HL-60/S4 treated with retinoic acid at 250 ng/mL for 4 days and 3 days (cell line): ENCODE measurements around the gene GPC5.
"Not testable (repeated sequence)": the region's sequence is repeated elsewhere in the genome, so short reads cannot be mapped to it uniquely, and the experiment has no call there.

ENCODE experiments used
- in situ Hi-C: fragments of 300-500 bp; cut with MboI; formaldehyde crosslinking; loops from 2 replicates; pipeline ENCODE4 v1.7.0; 2022; ENCODE audit warnings: low sequenced_read_pairs

GPC5 gene

DNA sequence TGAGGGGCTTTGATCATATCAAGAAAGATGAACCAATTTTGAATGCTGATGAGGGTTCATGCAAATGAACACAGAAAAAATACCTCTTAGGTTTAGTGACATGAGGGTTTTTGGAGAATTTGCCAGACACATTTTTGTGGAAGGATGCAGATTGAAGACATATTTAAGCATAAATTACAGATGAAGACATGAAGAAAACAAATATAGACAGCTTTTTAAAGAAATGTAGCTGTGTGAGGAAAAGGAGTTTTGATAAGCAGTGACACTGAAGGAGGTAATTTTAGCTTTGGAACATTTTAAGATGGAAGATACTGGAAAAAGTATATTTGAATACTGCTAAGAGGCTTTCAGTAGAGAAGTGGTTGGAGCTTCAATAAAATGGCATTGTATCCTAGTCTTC lies 1017.4 kb downstream of the GPC5 start:
- in situ Hi-C loops, result no loop called here

DNA sequence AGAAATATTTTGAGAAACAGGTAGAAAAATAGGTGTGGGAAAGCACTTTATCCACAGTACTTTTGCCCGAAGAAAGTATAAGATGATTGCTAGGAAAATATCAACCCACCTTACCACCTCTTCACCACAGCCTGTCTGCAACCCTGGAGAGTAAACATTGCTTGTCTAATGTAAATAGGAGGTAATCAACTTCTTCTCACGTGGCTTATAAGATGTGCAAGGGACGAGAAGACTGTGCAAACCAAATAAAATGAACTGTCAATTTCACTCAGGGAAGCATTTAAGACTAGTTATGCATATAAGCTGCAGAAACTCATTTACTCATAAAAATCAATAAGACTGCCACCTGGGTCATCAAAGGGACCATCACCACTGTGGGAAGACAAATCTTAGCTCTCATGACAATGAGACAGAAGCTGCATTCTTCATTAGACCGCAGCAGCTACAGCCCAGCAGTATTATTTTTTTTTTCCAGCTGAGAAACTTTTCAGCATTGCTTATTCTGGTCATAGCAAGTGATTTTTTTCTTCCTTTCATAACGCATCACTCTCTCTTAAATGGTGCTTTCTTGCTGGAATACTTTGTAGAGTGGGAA lies 1020.5 kb downstream of the GPC5 start:
- in situ Hi-C loops, result no loop called here

DNA sequence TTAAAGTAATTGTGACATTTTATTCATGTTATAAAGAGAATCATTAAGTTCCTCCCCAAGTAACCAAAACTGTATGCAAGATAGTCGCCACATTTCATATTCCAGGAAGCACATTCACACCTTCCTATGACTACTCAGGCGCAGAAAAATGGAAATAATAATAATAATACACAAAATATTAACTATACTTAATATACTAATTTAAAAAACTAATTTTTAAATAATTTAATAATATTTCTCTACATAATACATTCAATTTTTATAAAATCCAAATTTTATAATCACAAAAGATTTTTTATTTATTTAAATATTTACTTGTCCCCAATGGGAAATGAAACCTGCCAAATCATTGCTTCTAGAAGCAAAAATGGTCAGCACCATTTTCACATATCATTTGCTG lies 1030.8 kb downstream of the GPC5 start:
- in situ Hi-C loops, result no loop called here

DNA sequence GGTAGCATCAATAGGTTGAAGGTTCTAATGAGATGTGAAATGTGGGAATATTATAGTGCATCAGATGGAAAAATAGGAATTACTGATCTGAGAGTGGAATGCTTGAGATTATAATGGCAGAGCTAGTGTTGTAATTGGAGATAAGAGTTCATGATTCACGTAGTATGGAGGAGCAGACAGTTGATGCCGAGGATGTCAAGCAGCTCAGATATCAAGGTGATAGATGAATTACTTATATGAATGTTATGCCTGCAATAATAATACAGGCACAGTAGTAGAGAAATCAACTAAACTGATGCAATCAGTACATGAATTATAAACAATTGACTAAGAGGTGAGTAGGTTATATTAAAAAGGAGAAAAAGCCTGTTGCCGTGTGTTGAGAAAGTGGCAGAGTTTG lies 1035.0 kb downstream of the GPC5 start:
- in situ Hi-C loops, result no loop called here

DNA sequence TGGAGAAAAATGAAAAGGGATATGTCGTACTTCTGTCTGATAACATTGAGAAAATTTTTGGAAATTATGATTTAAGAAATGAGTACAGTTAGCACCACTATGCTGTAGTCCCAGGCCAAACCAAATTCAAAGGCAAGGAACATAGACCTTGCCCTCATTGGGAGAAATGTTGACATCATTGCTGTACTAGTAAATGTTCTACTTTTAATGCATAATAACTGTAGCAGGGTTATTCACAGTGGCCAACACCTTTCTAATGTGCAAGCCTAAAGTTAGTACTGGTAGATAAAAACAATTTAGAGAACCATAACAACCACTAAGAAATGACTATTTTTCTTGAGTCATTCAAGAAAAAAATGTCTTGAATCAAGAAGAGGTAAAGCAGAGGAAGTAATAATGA lies 1035.5 kb downstream of the GPC5 start:
- in situ Hi-C loops, result no loop called here

DNA sequence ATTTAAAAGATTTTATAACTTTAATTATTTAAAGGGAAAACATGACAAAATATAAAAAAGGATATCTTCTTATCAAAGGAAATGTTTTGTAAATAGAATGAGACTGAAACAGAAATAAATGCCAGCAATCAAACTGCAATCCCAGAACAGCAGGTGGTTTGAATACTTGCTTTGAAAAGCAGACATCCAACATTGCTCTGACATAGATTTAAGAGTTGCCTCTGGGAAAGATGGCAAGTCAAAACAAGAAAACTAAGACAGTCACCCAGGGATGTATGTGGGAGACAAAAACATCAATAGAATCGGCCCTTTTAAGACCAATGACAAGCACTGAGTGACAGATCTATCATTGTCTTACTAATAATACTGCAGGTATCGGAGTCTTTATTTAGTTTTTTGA lies 1038.5 kb downstream of the GPC5 start:
- in situ Hi-C loops, result no loop called here

DNA sequence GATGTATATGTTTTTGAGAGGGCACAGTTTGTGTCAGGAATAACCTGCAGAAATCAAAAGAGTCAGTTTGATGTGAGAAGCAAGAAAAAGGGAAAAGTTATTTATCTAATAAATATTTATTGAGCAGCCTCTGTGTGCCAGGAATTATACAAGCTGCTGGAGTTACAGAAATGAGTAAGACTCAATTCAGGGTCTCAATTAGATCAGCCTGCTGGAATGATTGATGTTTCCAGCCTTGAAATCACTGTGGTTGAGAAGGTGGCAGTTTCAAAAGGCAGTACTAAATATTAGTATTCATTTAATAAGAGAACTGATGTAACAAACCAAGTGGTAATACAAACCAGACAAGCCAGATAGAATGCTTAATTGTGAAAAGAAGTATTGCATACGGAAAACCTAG lies 1045.8 kb downstream of the GPC5 start:
- in situ Hi-C loops, result no loop called here

DNA sequence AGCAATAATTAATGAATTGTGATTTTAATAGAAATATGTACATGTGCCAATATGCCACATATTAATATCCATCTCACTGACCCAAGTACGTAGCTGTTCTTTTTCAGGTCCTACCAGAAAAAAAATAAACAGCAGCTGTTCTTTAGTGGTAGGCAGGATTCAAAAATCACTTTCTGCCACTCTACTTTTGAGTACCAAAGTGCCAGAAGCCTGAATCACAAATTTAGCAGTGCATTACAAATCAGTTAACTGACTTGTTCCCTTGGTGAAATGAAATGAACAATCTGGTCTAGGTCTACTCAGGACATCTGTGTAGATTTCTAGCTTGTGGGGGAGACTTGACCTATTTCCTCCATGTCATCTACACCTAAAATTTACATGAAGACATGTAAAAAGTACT lies 1052.6 kb downstream of the GPC5 start:
- in situ Hi-C loops, result no loop called here

DNA sequence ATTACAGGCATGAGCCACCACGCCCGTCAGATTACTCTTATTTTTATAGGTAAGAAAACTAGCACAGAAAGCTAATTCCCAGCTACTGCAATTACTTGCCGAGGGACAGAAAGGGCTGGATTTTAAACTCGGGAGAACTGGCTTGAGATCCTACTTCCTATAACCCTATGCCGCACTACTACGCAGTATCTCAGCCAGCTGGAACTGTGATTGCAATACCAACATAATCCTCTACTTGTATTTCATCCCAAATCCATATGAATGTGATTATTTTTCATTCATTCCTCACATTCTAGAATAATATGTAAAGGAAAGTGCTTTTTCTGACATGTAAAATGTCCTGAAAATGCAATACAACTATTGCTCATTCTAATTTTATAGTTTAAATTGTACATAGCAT lies 1054.4 kb downstream of the GPC5 start:
- in situ Hi-C loops, result no loop called here

DNA sequence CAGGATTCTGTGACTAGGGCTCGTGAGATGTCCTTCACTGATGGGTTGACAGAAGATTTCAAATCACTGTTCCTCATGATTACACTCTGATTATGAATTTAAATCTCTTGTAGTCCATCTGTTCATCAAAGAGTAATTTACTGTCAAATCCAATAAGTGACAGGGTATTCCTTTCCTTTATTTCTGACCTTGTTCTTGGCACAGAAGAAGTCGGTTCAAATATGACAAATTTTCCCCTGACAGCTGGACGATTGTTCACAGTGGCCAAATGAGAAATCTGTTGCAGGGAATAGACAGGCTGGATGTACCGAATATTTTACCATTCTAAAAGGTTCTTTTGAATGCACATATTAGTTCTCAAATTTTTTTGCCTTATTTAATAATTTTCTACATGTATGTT lies 1060.9 kb downstream of the GPC5 start:
- in situ Hi-C loops, result no loop called here

DNA sequence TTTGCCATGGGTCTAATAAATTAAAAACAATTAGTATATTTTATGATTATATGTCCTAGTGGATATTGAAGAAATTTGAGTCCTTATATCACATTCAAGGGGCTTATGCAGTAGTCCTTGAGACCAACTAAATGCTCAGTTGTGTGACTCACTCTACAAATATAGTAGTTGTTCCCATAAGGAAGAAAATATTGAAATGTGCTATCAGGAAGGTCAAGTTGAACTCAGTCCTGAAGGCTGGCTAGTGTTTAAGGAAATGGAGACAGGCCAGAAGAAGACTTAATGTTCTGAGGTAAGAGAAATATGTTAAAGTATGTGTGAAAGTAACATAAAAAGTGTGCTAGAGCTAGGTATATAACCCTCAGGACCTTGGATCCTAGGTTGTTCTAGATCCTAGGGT lies 1062.1 kb downstream of the GPC5 start:
- in situ Hi-C loops, result no loop called here

DNA sequence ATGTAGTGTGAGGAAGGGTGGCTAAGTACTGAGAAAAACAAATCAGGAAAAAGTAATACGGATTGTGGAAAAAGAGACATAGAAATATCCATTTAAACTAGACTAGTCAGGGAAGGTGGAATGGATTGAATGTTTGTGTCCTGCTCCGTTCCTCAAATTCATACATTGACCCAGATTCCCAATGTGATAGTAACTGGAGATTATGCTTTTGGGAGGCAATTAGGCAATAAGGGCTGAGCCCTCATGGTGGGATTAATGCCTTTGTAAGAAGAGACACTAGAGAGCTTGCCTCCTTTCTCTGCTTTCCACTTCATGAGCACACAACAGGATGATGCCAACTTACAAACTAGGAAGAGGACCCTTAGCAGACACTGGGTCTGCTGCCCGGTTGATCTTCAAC lies 1063.0 kb downstream of the GPC5 start:
- in situ Hi-C loops, result no loop called here

DNA sequence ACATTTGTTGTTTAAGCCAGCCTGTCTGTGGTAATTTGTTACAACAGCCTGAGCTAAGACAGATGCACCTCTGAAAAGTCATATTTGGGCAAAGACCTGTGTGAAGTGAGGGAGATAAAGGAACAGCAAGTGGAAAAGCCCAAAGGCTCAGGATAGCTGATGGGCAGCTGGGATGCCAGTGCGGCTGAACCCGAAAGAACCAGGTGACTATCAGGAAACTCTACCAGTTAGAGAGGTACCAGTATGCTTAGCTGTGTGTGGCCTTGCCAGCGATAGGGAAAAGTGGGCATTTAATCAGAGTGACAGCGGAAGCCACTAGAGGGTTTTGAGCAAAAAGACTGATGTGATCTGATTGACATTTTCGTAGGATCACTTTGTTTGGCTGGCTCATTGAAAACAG lies 1063.4 kb downstream of the GPC5 start:
- in situ Hi-C loops, result no loop called here

DNA sequence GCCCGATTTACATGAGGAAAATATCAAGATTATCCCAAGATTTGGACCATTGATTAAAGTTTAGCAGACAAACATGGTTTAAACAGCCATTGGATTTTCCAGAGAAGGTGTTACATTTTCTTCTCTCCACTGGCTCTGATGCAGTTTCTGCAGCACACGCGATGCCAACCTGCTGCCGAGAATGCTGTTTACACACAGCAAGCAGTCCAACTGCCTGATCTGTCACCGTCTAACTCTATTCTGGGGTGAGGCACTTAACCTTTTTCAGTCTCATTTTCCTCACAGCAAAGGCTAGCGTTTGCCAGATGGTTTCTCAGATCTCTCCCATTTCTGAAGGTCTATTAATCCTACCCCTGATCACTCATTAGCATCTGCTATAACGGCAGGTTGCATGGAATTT lies 1064.7 kb downstream of the GPC5 start:
- in situ Hi-C loops, result no loop called here

DNA sequence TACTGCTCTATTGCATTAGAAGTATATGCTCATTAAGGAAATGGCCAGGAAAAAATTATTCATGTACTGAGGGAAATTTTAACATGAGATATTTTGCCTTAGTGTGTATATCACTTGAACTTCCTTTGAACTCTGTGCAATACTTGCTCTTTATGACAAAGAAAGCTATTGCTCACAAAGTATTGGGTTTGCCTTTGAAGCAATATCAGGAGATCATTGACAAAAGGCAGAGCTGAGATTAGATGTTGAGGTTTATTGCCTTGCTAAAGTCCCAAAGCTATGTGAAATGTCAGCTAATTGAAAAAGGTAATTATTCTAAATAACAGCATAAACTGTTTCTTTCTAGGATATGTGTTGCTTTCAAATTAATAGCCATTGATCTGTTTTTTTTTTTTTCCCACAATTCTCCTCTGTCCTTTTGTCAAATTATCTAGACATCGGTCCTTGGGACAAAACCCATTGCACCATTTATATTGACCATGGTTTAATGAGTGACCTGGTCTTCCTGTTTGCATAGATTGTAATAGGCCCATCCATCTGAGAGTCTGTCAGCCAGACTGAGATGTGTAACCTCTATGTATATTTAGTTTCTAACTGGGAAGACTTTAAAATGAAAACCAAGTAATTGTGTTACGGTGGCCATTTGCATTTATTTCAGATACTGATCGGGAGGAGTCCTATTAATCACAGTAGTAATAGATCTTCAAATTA lies 1075.5 kb downstream of the GPC5 start:
- in situ Hi-C loops, result no loop called here

DNA sequence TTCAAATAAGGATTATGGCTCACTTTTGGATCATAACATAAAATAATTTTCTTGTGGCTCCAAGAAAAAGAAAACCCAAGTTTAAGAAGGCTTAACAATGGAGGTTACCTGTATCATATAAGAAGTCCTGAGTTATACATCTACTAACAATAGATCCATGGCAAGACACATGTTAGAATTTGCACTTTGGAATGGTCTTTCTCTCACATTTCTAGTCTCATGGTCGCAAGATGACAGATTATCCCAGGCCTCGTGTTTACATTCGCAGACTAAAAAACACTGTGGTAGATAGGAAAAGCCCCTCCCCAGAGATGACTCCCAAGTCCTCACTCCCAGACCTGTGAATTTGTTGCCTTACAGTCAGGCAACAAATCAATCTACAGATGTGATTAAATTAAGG lies 1082.0 kb downstream of the GPC5 start:
- in situ Hi-C loops, result no loop called here

DNA sequence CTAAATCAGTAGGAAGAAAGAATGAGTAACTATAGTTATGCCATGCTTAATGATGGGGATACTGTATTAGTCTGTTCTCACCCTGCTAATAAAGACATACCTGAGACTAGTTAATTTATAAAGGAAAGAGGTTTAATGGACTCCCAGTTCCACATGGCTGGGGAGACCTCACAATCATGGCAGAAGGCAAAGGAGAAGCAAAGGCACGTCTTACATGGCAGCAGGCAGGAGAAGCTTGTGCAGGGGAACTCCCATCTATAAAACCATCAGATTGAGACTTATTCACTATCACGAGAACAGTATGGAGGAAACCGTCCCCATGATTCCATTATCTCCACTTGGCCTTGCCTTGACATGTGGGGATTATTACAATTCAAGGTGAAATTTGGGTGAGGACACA lies 1084.4 kb downstream of the GPC5 start:
- in situ Hi-C loops, result not testable (repeated sequence)

DNA sequence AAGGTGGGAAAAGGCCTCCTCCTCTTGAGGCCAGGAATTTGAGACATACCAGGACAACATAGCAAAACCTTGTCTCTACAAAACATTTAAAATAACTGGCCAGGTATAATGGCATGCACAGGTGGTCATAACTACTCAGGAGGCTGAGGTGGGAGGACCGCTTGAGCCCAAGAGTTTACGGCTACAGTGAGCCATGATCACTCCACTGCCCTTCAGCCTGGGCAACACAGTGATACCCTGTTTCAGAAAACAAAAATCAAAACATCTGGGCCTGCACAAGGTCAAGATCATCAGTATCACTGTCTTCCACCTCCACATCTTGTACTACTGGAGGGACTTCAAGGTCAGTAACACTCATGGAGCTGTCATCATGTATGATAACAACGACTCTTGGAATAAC lies 1085.5 kb downstream of the GPC5 start:
- in situ Hi-C loops, result no loop called here

DNA sequence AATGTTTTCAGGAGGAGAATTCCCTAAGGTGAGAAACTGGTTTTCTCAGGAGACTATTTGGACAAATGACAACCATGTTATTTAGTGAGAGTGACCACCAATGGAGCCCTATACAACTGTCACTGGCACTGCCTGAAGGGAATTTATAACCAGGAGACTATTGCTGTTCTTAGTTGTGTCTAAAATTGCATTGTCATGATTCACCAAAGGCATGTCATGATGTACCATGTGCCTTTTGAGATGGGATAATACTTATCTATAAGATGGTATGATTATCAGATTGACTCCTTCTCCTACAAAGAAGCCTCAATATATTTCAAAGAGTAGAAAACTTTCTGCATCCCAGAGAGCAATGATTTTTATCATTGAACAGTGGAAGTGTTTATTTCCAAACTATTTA lies 1088.8 kb downstream of the GPC5 start:
- in situ Hi-C loops, result no loop called here

DNA sequence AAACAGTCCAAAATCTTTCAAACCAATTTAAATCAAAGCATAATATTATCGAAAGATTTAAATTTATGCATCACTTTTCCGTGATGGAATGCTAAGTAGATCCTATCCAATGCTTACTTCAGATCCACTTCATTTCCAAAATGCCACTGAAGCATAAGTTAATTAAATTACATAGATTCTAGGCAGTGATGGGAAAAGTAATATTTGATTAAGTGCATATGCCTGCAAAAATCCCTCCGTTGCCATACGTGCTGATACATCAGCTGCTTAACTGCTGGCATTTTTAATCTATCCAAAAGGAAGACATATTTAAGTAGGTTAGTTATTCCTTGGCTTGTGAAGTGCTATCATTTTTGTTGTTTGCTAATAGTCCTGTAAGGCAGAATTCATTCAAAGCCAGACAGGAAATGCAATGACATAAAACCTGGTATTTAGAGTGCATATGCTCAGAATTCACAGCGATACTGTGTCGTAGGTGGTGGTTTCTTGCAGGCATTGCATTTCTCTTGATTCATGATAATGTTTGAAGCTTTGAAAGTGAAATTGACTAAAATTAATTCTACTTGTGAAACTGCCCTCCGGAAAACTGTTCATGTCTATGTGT lies 1089.9 kb downstream of the GPC5 start:
- in situ Hi-C loops, result no loop called here

DNA sequence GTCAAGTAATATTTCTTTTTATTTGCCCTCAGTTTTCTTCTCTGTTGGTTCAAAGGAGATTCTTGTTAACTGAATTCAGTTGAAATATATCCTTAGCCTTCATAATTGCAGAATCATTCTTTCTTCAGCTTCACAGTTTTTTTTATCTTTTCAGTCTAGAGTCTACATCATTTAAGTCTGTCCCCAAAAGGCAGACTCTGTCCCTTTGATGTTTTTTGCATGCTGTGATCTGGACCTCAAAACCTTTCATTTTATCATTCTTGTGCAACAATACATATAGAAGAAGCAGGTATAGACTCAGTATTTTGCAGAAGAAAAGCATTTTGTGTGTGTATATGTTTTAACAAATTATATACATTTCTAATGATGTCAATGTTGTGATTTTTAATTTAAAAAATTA lies 1093.4 kb downstream of the GPC5 start:
- in situ Hi-C loops, result no loop called here

DNA sequence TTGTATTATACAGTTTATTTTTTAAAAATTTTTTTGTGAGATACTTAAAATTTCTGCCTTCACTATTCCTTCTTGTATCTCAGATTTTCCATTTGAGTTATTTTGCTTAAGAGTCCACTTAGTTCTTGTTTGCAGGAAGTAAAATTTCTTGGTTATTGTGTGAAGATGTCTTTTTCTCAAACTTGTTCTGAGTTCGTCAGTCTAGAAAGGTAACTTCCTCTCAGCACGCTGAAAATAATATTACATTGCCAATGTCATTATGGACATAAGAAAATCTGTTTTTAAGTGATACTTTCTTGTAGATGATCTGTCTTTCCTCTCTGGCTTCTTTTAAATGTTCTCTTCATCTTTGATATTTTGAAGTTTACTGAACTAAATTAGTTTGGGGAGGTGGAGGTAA lies 1096.5 kb downstream of the GPC5 start:
- in situ Hi-C loops, result no loop called here

DNA sequence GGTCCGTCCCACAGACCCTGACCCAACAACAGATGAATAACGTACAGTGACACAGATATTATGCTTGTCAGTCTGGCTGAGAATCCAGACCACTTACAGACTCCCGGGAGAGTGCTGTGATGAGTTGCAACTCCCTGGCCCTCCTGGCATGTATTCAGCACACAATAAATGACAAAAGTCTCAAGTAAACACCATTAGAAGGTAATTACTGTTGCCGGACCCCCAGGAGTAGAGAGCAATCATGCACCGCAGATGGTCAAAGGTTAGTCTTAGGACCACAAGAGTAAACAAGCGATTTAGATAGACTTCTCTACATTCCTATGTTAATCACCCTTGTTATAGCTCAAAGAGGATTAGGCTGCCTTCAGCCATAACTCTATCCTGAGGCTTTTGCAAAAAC lies 1101.8 kb downstream of the GPC5 start:
- in situ Hi-C loops, result no loop called here
